Raji (cell line): ENCODE data around the gene PNLIP.

Experiments
- POLR2A ChIP-seq: IDR thresholded peaks from 2 replicates; pipeline ENCODE4 v1.6.1; 2011; ENCODE audit warnings: low read depth, low read length, control low read depth; ENCODE audit not compliant: insufficient read depth

PNLIP gene

GRCh38 chr10:116553378-116553980, 7.7 kb downstream of the PNLIP start:
- no peak for TF ChIP-seq POLR2A

- TF ChIP-seq POLR2A: no peak
These were observed 8.9 kb downstream of the PNLIP start for GRCh38 chr10:116554628-116555027.

GRCh38 chr10:116555880-116556279, 10.1 kb downstream of the PNLIP start:
- TF ChIP-seq POLR2A: no peak

GRCh38 chr10:116557305-116557880, 11.7 kb downstream of the PNLIP start:
- no peak for TF ChIP-seq POLR2A

- no peak for TF ChIP-seq POLR2A
These were observed 19.8 kb downstream of the PNLIP start for GRCh38 chr10:116565534-116565933.

GRCh38 chr10:116566932-116567331, 21.2 kb downstream of the PNLIP start:
- TF ChIP-seq POLR2A: no peak

GRCh38 chr10:116567335-116567734, 21.6 kb downstream of the PNLIP start:
- TF ChIP-seq POLR2A: no peak

- TF ChIP-seq POLR2A: no peak
These were observed 29.1 kb downstream of the PNLIP start for GRCh38 chr10:116574797-116575196.

GRCh38 chr10:116587878-116588591, 42.3 kb downstream of the PNLIP start:
- no peak for TF ChIP-seq POLR2A

- no peak for TF ChIP-seq POLR2A
These were observed 43.3 kb downstream of the PNLIP start for GRCh38 chr10:116588995-116589394.

GRCh38 chr10:116589926-116590325, 44.2 kb downstream of the PNLIP start:
- no peak for TF ChIP-seq POLR2A

- no peak for TF ChIP-seq POLR2A
These were observed 45.1 kb downstream of the PNLIP start, which contains the start of gene PNLIPRP1 for GRCh38 chr10:116590590-116591444. Gene PNLIPRP1 (plus strand): TSS chr10:116590959. CDS start chr10:116591130, 171 bp downstream.

GRCh38 chr10:116593139-116593740, 47.5 kb downstream of the PNLIP start:
- TF ChIP-seq POLR2A: no peak

- no peak for TF ChIP-seq POLR2A
These were observed 48.8 kb downstream of the PNLIP start for GRCh38 chr10:116594525-116595035.

- no peak for TF ChIP-seq POLR2A
These were observed 50.3 kb downstream of the PNLIP start for GRCh38 chr10:116596062-116596461.

GRCh38 chr10:116597543-116597942, 51.8 kb downstream of the PNLIP start:
- TF ChIP-seq POLR2A: no peak
